H9 (cell line): ENCODE measurements around the gene VWA1. TPM values are rescaled to one million over a fixed set of nuclear protein-coding genes. Genes with fewer than 3 reads are reported as not detected.

Experiments
- DNase-seq: peaks from one replicate; pipeline ENCODE4 v3.0.0-alpha.2; 2017
- H2AFZ ChIP-seq: one replicate; pipeline ENCODE4 v1.6.1; 2013; ENCODE audit warnings: mild to moderate bottlenecking, low read length, control low read depth, moderate library complexity
- H2AK5ac ChIP-seq: 2 replicates; pipeline ENCODE4 v1.6.1; 2013; ENCODE audit warnings: low read length, control low read depth, mixed read lengths; ENCODE audit not compliant: insufficient read length
- H2BK120ac ChIP-seq: one replicate; pipeline ENCODE4 v1.6.1; 2013; ENCODE audit warnings: low read depth, mild to moderate bottlenecking, low read length, control low read depth, inconsistent platforms; ENCODE audit not compliant: poor library complexity, severe bottlenecking
- H2BK12ac ChIP-seq: 2 replicates; pipeline ENCODE4 v1.6.1; 2013; ENCODE audit warnings: low read length, control low read depth, mixed read lengths, low read depth; ENCODE audit not compliant: insufficient read length
- H2BK15ac ChIP-seq: 2 replicates; pipeline ENCODE4 v1.6.1; 2013; ENCODE audit warnings: low read depth, low read length, control low read depth
- H2BK20ac ChIP-seq: one replicate; pipeline ENCODE4 v1.6.1; 2013; ENCODE audit warnings: low read depth, mild to moderate bottlenecking, low read length, control low read depth, inconsistent platforms; ENCODE audit not compliant: poor library complexity, severe bottlenecking
- H2BK5ac ChIP-seq: 2 replicates; pipeline ENCODE4 v1.6.1; 2013; ENCODE audit warnings: low read length, control low read depth, mixed read lengths; ENCODE audit not compliant: insufficient read length
- H3K14ac ChIP-seq: 2 replicates; pipeline ENCODE4 v1.6.1; 2013; ENCODE audit warnings: low read length, control low read depth; ENCODE audit not compliant: insufficient read depth
- H3K18ac ChIP-seq: 2 replicates; pipeline ENCODE4 v1.6.1; 2013; ENCODE audit warnings: low read depth, mild to moderate bottlenecking, mixed read lengths, low read length, control low read depth; ENCODE audit not compliant: insufficient read length
- H3K23ac ChIP-seq: 2 replicates; pipeline ENCODE4 v1.6.1; 2013; ENCODE audit warnings: low read length, control low read depth, mixed read lengths, low read depth; ENCODE audit not compliant: insufficient read length
- H3K23me2 ChIP-seq: 2 replicates; pipeline ENCODE4 v1.6.1; 2013; ENCODE audit warnings: low read depth, mild to moderate bottlenecking, mixed read lengths, low read length, control low read depth; ENCODE audit not compliant: insufficient read length, poor library complexity, severe bottlenecking
- H3K27ac ChIP-seq: 2 replicates; pipeline ENCODE4 v1.5.1; 2013; ENCODE audit warnings: low read length, control low read depth, mixed read lengths, low read depth; ENCODE audit not compliant: insufficient read length
- H3K27me3 ChIP-seq: 2 replicates; pipeline ENCODE4 v1.6.1; 2013; ENCODE audit warnings: low read length, control low read depth, inconsistent platforms; ENCODE audit not compliant: insufficient read depth
- H3K4ac ChIP-seq: 2 replicates; pipeline ENCODE4 v1.6.1; 2013; ENCODE audit warnings: low read depth, mild to moderate bottlenecking, control low read depth, inconsistent platforms, low read length, moderate library complexity
- H3K4me1 ChIP-seq: 2 replicates; pipeline ENCODE4 v1.6.1; 2013; ENCODE audit warnings: low read length, control low read depth, inconsistent platforms; ENCODE audit not compliant: insufficient read depth
- H3K4me2 ChIP-seq: 2 replicates; pipeline ENCODE4 v1.6.1; 2013; ENCODE audit warnings: low read length, control low read depth, mixed read lengths; ENCODE audit not compliant: insufficient read length, insufficient read depth
- H3K56ac ChIP-seq: 2 replicates; pipeline ENCODE4 v1.6.1; 2013; ENCODE audit warnings: low read depth, mild to moderate bottlenecking, mixed read lengths, low read length, control low read depth; ENCODE audit not compliant: insufficient read length
- H3K79me1 ChIP-seq: 2 replicates; pipeline ENCODE4 v1.6.1; 2013; ENCODE audit warnings: low read depth, mild to moderate bottlenecking, moderate library complexity, low read length, control low read depth, inconsistent platforms; ENCODE audit not compliant: insufficient read depth, poor library complexity, severe bottlenecking
- H3K79me2 ChIP-seq: 2 replicates; pipeline ENCODE4 v1.6.1; 2013; ENCODE audit warnings: low read length, control low read depth, inconsistent platforms; ENCODE audit not compliant: insufficient read depth
- H3K9ac ChIP-seq: 2 replicates; pipeline ENCODE4 v1.6.1; 2013; ENCODE audit warnings: low read length, control low read depth, mixed read lengths; ENCODE audit not compliant: insufficient read length; ENCODE audit errors: extremely low read depth
- H3K9me3 ChIP-seq: one replicate; pipeline ENCODE4 v1.6.1; 2013; ENCODE audit warnings: low read depth, low read length, inconsistent platforms; ENCODE audit not compliant: control insufficient read depth
- H3T11ph ChIP-seq: one replicate; pipeline ENCODE4 v1.6.1; 2013; ENCODE audit warnings: mild to moderate bottlenecking, low read length, control low read depth, inconsistent platforms
- H4K20me1 ChIP-seq: one replicate; pipeline ENCODE4 v1.6.1; 2013; ENCODE audit not compliant: control insufficient read depth, insufficient read length, insufficient read depth
- H4K5ac ChIP-seq: 2 replicates; pipeline ENCODE4 v1.6.1; 2013; ENCODE audit warnings: low read depth, mild to moderate bottlenecking, mixed read lengths, low read length, control low read depth; ENCODE audit not compliant: insufficient read length
- H4K8ac ChIP-seq: replicated peaks from 2 replicates; pipeline ENCODE4 v1.6.1; 2013; ENCODE audit warnings: low read length, control low read depth, mixed read lengths, low read depth; ENCODE audit not compliant: insufficient read length
- H4K91ac ChIP-seq: 2 replicates; pipeline ENCODE4 v1.6.1; 2013; ENCODE audit warnings: low read depth, mild to moderate bottlenecking, moderate library complexity, mixed read lengths, low read length, control low read depth; ENCODE audit not compliant: insufficient read length
- H3K27ac Mint-ChIP-seq, 3 experiments: 2 replicates in 2 of 3; 3 replicates in 1 of 3; pipeline ENCODE4 v1.8.0; 2020 to 2021; ENCODE audit warnings: mixed read lengths in 3 of 3, mild to moderate bottlenecking in 1 of 3, moderate library complexity in 1 of 3
- H3K27me3 Mint-ChIP-seq: 2 replicates; pipeline ENCODE4 v1.8.0; 2021; ENCODE audit warnings: low read depth, mild to moderate bottlenecking, moderate library complexity, mixed read lengths
- H3K36me3 Mint-ChIP-seq, 3 experiments: 2 replicates in 2 of 3; 3 replicates in 1 of 3; pipeline ENCODE4 v1.8.0; 2020 to 2021; ENCODE audit warnings: low read depth in 3 of 3, mixed read lengths in 3 of 3; ENCODE audit not compliant: insufficient read depth in 1 of 3
- H3K4me1 Mint-ChIP-seq, 2 experiments: 2 replicates each; pipeline ENCODE4 v1.8.0; 2020; ENCODE audit warnings: mixed read lengths in 2 of 2
- H3K4me3 Mint-ChIP-seq, 2 experiments: 2 replicates in 1 of 2; 3 replicates in 1 of 2; pipeline ENCODE4 v1.8.0; 2020 to 2021; ENCODE audit warnings: mild to moderate bottlenecking in 2 of 2, mixed read lengths in 2 of 2, moderate library complexity in 1 of 2
- H3K9me3 Mint-ChIP-seq, 2 experiments: 2 replicates in 1 of 2; 3 replicates in 1 of 2; pipeline ENCODE4 v1.8.0; 2020; ENCODE audit warnings: mild to moderate bottlenecking in 2 of 2, mixed read lengths in 2 of 2, moderate library complexity in 1 of 2
- CTCF ChIP-seq: fragments of 200-600 bp; sonication (generic); conservative IDR thresholded peaks from 3 replicates; pipeline ENCODE4 v1.8.0; 2021; ENCODE audit warnings: antibody characterized with exemption, mild to moderate bottlenecking
- WGBS: extraction: QIAGEN DNeasy Blood & Tissue Kit; methylation state at CpG from one replicate; pipeline ENCODE4 v1.1.7; 2013; ENCODE audit warnings: missing lambda C conversion rate, low lambda C conversion rate, mixed read lengths; ENCODE audit not compliant: insufficient read length; ENCODE audit errors: extremely low coverage; 5-methylcytosine and 5-hydroxymethylcytosine counted together
- total RNA-seq: library from RNA; stranded (reverse); gene quantifications from 2 replicates; pipeline ENCODE4 v1.2.1, GENCODE V29; 2021

VWA1 gene
- total RNA-seq, 1 experiment from 2014 or later = 57.1 TPM

- H3K9me3 ChIP-seq = no peaks in the 10 kb centered on the region
- no peaks in the 10 kb centered on the region for H4K20me1 ChIP-seq
- H3K4me2 ChIP-seq = no peak overlapping the region
- no peak overlapping the region for H3K23ac ChIP-seq
- peaks cover 3 to 5% (median 4%) of the 10 kb centered on the region in 3 experiments; a peak in 6 of 7 replicates for H3K36me3 Mint-ChIP-seq
- H2BK20ac ChIP-seq = no peak overlapping the region
- H3K56ac ChIP-seq = no peak overlapping the region
- DNase-seq = no peak
- no peak overlapping the region for H2BK15ac ChIP-seq
- H3K14ac ChIP-seq = no peak overlapping the region
- no peak overlapping the region for H3K4ac ChIP-seq
- WGBS = no CpG with 5 or more reads among the region's 6 CpGs
- no peaks in the 10 kb centered on the region for H3K79me1 ChIP-seq
- no peak overlapping the region for H3K18ac ChIP-seq
- no peak overlapping the region for H4K5ac ChIP-seq
- TF ChIP-seq CTCF = no peak
- H3K9ac ChIP-seq = no peak overlapping the region
- H3K27me3 ChIP-seq = no peaks in the 10 kb centered on the region
- H4K8ac ChIP-seq = no peak overlapping the region
- peaks cover 3% of the 10 kb centered on the region for H3K23me2 ChIP-seq
- no peak overlapping the region for H2BK12ac ChIP-seq
- H3K9me3 Mint-ChIP-seq = peaks cover 3 to 4% of the 10 kb centered on the region in 2 experiments; a peak in 4 of 5 replicates
- no peak overlapping the region for H2BK120ac ChIP-seq
- H3K27ac Mint-ChIP-seq = peak overlapping the region in 1 of 3 experiments; percentile 62; a peak in 1 of 7 replicates
- peaks cover 2% of the 10 kb centered on the region; the same call in 1 of the 2 replicates for H3K4me1 ChIP-seq
- peaks cover 32 to 53% of the 10 kb centered on the region in 2 experiments for H3K4me1 Mint-ChIP-seq
- H2AFZ ChIP-seq = no peak overlapping the region
- no peak overlapping the region for H2BK5ac ChIP-seq
- no peak overlapping the region for H3T11ph ChIP-seq
- peak overlapping the region in 1 of 2 experiments; percentile 61; a peak in 2 of 5 replicates for H3K4me3 Mint-ChIP-seq
- no peaks in the 10 kb centered on the region for H3K27me3 Mint-ChIP-seq
- no peaks in the 10 kb centered on the region for H3K79me2 ChIP-seq
- H2AK5ac ChIP-seq = no peak overlapping the region
- no peak overlapping the region for H3K27ac ChIP-seq
- no peak overlapping the region for H4K91ac ChIP-seq
These were observed 5.8 kb upstream of the VWA1 start for GRCh38 chr1:1429671-1430073.
